NCI-H2107 treated with DMSO at 0.1 percent for 48 hours (cell line): ENCODE data around the gene DPF3.
"Not testable (repeated sequence)": the region's sequence is repeated elsewhere in the genome, so short reads cannot be mapped to it uniquely, and the experiment has no call there.

Experiments used
- DNase-seq: peaks from one replicate; lab custom pipeline; 2025; ENCODE audit not compliant: unreplicated experiment; lab: John Stamatoyannopoulos, UW

DPF3 gene

DNA sequence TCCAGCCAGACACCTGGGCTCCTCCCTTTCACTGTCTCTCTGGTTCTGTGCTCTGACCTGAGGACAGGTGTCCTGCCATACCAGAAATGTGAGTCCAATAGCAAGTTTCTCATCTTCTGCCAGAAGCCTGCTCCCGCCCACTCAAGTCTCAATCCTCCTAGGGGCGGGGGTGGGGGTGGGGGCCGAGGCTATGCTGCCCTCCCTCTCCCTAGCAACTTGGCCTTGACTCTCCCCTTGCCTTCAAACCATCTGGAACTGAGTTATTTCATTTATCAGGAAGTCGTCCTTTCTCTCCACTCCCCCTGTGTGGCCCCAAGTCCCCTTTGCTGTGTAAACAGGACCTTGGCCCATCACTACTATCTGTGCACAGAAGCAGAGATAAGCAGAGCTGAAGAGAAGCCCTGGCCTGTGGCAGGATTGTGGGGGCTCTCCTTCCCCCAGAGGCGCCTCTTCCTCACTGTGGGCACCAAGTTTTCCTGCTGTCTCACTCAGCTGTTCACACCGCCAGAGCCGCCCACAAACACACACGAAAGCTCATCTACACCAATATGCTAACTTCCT lies 117.1 kb downstream of the DPF3 start:
- no peak for DNase-seq

DNA sequence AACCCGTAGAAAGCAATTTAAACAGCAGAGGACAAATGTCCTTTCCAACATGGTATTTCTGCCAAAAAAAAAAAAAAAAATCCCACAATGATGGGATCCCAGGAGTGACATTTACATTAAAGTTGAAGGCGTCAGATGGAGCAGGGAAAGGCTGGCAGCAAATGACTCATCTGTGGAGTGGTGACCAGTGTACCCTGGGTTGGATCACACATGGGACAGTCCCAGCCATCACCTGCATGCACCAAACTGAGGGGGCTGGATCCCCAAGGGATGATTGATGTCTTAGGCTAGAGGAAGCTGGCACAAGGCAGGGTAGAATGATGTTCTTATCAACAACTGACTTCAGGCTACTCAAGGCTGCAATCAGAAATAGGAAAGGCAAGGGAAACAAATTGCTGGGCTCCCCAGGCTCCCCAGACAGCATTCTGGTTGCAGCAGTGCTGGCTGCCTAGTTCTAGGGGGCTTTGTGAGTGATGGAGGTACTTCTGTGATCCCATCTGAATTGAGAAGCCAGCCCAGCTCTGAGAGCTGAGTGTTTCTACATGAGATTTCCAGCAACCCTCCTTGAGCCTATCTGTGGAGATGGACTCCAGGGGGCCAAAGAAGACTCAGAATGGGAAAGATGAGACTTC lies 117.9 kb downstream of the DPF3 start:
- no peak for DNase-seq

DNA sequence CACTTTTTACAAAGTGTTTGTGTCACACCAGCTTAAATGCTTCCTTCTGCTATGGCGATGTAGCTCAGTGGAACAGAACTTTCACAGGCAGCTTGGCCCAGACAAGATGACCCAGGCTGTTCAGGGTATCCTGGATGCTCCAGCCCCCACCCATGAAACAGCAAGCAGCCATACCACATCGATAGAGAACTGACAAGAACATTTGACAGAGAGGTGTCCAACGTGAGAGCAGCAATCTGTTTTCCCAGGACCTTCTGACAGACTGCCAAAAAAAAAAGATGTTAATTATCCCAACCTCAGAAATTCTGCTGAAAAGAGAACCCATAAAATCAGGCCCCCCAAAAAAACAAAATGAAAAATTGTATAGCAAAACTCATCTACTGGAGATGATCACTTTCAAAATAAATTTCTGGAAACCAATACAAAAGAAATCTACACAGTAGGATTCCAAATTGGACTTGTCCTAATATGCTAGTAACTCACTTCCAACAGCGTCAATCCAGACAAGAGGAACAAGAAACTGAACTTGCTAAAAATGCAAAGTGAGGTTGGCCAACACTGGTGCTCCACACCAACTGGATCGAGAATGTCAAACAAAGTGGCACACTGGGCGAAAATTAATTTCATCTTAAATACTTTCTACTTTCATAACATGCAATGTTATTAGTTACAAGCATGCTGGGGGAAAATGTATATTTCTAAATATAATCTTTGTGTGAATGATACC lies 118.8 kb downstream of the DPF3 start:
- no peak for DNase-seq

DNA sequence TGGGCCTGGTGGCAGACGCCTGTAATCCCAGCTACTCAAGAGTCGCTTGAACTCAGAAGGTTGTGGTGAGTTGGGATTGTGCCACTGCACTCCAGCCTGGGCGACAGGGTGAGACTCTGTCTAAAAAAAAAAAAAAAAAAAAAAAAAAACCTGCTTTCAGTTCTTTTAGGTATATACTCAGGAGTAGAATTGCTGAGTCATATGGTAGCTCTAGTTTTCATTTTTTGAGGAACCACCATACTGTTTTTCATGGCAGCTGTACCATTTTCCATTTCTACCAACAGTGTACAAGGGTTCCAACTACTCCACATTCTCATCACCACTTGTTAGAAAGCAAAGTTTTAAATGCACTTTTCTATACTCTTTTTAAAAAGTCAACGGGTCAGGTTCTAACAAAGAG lies 119.8 kb downstream of the DPF3 start:
- no peak for DNase-seq

DNA sequence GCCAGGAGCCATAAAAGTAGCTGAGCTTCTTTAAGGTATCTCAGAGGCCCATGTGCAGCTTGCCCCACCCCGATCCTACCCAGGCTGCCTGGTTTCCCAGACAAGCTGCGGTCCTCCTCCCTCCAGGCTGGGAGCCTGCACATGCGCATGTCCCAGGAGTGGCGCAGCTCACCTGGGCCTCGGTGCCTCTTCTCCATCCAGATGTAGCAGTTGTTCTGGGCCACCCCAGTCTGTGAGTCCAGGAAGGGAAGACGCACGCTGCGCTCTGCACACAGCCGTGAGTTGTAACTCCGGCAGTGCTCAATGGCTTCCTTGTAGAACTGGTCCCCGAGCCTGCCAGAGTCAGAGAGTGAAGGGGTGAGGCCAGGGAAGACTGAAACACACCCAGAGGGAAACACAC lies 122.3 kb downstream of the DPF3 start:
- no peak for DNase-seq

DNA sequence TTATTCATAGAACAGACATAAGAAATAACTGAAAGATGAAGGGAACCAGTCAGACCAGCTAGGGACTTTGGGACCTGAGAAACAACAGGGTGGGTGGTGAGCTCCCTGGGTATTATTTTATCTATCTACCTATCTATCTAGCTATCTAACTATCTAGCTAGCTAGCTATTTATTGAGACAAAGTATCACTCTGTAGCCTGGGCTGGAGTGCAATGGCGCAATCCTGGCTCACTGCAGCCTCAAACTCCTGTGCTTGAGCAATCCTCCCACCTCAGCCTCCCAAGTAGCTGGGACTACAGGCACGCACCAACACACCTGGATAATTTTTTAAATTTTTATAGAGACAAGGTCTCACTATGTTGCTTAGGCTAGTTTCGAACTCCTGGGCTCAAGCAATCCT lies 127.6 kb downstream of the DPF3 start:
- DNase-seq, result no peak

DNA sequence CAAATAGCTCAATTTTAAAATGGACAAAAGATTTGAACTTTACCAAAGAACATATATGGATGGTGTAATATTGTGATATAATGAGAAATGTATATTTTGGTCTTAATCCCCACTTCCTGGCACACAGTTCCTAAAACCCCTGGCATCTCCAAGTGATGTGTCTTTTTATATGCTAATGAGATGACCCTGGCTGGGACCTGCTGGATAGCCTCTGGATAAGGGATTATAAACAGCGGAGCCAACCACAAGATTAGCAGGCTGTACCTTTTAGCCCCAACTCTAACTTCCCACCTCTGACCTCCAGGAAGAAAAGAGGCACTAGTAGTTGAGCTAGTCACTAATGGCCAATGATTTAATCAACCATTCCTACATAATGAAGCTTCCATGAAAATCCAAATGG lies 130.0 kb downstream of the DPF3 start:
- no peak for DNase-seq

DNA sequence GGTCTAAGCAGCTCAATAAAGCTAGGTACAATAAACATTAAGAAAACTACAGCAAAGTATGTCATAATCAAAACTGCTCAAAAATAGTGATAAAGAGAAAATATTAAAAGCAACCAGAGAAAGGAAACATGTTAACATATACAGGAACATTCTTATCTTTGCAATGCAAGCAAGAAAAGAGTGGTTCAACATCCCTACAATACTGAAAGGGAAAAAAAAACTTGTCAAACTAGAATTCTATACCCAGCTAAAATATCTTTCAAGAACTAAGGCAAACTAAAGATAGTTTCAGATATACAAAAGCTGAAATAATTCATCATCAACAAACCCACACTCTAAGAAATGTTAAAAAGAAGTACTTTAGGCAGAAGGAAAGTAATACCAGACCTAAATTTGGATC lies 134.2 kb downstream of the DPF3 start:
- DNase-seq, result no peak

DNA sequence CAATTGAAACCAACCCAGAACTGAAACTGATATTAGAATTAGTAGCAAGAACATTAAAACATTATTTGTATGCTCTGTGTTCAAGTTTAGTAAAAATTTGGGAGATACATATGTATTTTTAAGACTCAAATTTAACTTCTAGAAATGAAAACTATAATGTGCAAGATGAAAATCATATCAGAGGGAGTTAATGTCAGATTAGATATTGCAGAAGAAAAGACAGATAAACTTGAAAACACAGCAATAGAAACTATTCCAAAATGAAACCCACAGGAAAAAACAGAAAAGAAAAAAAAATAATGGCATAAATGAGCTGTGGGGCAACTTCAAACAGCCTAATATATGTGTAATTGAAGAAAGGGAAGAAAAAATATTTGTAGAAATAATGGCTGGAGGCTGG lies 134.9 kb downstream of the DPF3 start:
- no peak for DNase-seq

DNA sequence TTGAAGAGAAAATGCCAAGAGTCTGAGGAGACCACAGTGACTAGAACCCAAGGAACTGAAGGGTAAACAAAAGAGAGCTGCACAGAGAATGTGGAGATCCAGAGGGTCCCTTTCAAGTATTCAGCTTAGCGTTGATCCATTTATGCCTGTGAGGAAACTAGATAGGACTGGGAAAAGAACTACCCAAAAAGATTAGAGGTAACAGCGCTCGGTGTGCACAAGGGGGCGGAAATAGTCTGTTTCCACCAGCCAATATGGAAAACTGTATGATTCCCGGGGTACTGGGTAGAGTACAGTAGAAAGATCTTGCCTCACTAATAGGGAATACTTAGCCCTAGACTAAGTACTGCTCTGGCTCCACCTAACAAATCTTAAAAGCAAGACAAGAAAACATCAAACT lies 135.5 kb downstream of the DPF3 start:
- DNase-seq, result no peak

DNA sequence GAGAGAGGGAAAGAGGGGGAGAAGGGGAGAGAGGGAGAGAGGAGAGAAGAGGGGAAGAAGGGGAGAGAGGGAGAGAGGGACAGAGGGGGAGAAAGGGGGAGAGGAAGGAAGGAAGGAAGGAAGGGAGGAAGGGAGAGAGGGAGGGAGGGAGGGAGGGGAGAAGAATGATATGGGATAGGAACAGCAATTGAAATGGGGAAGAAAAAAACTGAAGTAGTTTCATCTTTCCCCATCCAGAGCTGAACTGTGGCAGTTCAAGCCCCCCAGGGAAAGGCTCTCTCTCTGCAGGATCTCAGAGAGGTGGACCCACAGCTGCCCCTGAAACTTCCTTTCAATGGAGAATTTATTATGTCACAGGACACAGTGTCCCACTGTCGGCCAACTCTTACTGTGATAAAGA lies 136.9 kb downstream of the DPF3 start:
- DNase-seq, result no peak

DNA sequence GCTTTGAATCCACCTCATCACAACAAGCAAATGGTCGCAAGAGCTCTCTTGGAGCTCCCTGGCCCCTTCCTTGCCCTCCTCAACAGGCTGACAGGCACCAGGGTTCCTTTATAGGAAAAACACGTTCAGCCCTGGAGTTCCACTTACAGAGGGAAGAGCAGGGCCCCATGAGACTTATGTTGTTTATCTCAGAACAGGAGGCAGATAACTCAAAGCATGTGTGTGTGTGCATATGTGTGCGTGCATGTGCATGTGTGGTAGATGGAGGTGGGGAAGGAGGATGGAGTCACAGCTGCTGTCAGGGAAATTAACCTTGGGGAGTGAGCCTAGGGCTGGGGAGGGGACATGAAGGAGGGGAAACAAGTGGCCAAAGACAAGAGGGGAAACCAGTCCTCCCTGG lies 138.1 kb downstream of the DPF3 start:
- DNase-seq, result no peak

DNA sequence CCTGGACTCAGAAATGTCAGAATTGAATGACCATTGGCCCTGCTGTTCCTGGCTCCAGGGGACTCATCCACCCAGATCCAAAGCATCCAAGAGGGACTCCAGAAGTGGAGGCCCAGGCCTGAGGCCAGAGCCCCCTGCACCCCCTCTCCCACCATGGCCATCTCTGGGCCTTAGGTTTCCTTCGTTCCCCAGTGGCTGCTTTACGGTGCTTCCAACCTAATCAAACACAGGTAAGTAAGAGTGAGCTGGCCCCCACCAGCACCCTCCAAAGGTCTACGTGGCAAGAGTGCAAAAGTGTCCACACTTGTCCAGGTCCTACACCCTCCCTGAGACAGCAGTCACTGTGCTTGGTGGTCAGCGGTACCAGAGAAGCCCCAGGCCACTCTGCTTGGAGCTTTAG lies 139.0 kb downstream of the DPF3 start:
- no peak for DNase-seq

DNA sequence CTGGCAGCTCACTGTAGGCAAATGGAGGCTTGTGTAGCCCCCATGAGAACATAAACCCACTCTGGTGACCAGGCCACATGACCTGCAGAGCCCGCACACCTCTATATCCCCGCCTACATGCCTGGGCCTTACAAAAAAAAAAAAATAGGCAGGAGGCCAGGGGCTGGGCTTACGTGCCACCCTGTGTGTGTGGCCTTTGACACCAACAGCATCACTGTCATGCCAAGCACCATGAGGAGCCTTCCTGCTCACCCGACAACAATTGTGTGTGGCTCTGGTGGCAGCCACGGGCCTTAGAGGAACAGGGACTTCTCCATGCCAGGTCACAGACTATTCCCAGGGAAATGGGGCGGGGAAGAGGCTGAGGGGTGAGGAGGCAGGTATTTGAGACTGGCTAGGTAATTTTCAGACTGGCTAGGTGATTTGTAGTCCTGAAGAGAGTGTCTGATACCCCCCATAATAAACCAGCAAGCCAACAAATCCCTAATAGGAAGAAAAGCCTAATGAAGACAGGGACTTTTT lies 140.0 kb downstream of the DPF3 start:
- no peak for DNase-seq

DNA sequence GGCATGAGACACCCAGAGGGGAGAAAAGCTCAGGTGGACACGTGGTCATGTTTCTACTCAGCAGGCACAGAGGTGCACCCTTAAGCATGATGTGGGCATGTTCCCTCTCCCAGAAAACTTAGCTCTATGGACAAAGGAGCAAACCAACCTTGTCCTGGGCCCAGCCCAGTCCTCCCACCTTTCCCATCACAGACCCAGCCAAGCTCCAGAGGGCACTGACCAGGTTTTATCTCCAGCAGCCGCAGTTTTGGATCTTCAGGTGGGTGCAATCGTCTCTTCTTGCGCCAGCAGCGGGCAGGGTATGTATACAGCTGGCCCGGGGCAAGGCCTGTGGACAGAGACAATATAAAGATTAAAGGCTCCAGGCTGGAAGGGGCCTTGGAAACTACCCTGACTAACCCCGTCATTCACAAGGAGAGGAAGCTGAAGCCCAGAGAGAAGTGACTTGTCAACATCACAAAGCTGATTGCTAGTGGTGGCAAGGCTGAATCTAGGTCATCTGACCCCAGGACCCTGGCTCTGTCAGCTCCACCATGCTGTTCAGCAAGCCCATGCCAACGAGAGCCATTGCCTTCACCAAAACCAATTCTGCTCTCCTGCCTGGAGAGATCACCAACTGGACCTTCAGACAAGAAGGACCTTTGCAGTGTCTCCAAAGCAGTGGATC lies 140.7 kb downstream of the DPF3 start:
- DNase-seq, result no peak

DNA sequence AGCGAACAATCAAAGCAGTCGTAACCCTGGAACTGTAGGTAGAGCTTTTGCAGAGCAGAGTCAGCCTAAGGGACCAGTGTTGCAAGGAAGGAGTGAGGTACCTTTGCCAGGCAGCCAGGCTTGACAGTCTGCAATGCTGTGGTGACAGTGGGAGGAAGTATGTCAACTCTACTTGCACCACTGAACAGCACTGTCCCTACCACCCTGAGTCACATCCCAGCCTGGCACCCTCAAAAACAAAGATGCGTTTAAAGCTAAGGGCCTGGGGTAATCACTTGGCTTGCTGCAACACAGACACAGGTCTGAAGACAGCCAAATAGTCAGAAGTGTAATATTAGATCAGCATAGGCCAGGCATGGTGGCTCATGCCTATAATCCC lies 141.9 kb downstream of the DPF3 start:
- no peak for DNase-seq

DNA sequence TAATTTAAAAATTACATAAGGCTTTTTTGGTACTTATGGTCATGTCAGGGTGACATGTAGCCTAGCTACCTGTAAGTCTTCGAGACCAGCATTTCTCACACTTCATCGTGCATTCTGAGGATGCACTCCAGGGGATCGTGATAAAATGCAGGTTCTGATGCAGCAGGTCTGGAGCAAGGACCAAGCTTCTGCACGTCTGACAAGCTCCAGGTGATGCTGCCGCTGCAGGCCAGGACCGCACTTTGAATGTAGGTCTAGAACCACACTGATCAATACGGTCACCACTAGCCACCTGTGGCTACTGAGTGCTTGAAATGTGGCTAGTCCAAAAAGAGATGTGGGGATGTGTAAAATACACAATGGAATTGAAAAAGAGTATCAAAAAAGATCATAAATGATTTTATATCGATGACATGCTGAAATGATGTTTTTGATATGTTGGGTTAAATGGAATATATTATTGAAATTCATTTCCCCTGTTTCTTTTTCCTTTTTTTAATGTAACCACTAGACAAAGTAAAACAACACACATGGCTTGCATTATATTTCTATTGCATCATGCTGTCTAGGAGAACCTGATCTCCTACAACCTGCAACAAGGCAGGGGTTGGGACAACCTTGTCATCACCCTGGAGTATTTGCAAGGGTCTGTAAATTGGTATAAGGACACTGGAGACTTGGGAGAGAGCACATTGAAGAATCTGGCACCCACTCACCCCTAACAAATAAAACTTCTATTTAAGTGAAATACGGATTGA lies 142.4 kb downstream of the DPF3 start:
- no peak for DNase-seq

DNA sequence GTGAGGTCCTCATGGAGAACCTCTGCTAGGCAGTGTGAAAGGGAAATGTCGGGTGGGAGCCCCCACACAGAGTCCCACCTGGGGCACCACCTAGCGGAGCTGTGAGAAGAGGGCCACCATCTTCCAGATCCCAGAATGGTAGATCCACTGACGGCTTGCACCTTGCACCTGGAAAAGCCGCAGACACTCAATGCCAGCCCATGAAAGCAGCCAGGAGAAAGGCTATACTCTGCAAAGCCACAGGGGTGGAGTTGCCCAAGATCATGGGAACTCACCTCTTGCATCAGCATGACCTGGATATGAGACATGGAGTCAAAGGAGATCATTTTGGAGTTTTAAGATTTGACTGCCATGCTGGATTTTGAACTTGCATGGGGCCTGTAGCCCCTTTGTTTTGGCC lies 145.0 kb downstream of the DPF3 start:
- not testable (repeated sequence) for DNase-seq

DNA sequence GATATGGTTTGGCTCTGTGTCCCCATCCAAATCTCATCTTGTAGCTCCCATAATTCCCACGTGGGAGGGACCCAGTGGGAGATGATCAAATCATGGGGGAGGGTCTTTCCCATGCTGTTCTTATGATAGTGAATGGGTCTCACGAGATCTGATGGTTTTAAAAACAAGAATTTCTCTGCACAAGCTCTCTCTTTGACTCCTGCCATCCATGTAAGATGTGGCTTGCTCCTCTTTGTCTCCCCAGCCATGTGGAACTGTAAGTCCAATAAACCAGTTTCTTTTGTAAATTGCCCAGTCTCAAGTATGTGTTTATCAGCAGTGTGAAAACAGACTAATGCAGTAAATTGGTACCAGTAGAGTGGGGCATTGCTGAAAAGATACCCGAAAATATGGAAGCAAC lies 146.2 kb downstream of the DPF3 start:
- no peak for DNase-seq

DNA sequence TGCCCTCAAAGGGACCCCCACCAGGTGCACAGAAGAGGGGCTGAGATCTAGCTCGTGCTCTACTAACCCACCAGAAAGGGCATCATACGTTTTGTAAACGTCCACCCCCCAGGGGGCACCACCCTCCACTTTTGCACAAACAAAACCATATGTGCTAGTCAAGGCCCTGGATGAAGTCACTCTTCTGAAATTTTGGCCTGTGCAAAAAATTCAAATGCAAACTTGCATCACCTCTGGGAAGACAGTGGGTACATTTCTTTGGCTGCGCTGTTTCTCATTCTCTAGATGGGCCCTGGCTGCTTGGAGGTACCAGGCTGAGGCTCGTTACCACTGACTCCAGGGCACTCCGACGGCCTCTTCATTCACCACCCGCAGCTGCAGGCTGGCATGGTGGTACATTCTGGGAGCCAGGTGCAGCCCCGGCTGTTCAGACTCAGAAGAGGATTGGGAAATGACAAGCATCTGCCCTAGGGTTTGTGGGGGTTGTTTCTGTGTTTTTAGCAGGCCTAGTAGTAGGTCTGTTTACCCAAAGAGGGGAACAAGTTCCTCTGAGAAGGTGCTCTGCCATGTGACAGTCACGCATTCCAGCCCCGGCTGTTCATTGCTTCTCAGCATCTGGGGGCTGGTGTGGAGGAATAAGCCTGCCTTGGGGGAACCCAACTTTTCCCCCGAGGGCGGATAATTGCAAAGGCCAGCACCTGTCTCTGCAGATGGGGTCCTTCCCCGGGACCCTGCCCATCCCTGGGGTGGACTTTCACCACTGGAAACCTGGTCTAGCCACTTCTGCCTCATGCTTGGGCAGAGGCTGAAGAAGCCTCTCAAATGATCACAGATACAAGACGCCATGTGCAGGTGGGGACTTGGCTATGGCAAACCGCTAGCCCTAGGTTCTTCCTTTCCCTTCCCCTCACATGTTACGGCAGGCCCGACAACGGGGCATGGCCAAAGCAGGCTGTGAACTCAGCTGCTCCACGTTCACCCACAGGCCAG lies 147.6 kb downstream of the DPF3 start:
- DNase-seq, result no peak
